Left lung (tissue), 10 donors: Measurements from ENCODE around the gene CYB5R3. TPM values are rescaled to one million over a fixed set of nuclear protein-coding genes. Genes with fewer than 3 reads are reported as not detected.

ENCODE experiments used
- ATAC-seq: fragments of 200-7000 bp; cut with Tn5 transposase; one replicate; pipeline ENCODE4 v1.9.1; 2020; ENCODE audit warnings: moderate library complexity
- DNase-seq, 4 donors: peaks; one replicate each; pipeline ENCODE4 v3.0.0-alpha.2; 2013 to 2020
- H3K27ac ChIP-seq, 2 donors: fragments of 200-600 bp; sonication (generic) in 1 of 2; one replicate each; pipeline versions ENCODE4 v1.5.0 to v1.8.0; 2020 to 2021
- H3K27me3 ChIP-seq, 2 donors: fragments of 200-600 bp; sonication (generic) in 1 of 2; one replicate each; pipeline versions ENCODE4 v1.5.0 to v1.8.0; 2020 to 2021
- H3K36me3 ChIP-seq, 2 donors: fragments of 200-600 bp; sonication (generic) in 1 of 2; one replicate each; pipeline versions ENCODE4 v1.5.0 to v1.8.0; 2020 to 2021
- H3K4me1 ChIP-seq, 2 donors: fragments of 200-600 bp; one replicate each; pipeline ENCODE4 v1.8.0; 2021
- H3K4me3 ChIP-seq, 2 donors: fragments of 200-600 bp; sonication (generic) in 1 of 2; one replicate each; pipeline versions ENCODE4 v1.5.0 to v1.8.0; 2020 to 2021; ENCODE audit warnings: mild to moderate bottlenecking in 1 of 2
- H3K9me3 ChIP-seq, 2 donors: fragments of 200-600 bp; sonication (generic) in 1 of 2; one replicate each; pipeline versions ENCODE4 v1.5.0 to v1.8.0; 2020 to 2021
- intact Hi-C, 2 donors: fragments of 100-400 bp; cut with DNase I; formaldehyde crosslinking; loops; one replicate each; pipeline versions ENCODE4 v1.11.2 to v1.14.2; 2022
- polyA plus RNA-seq, 6 donors: library from polyadenylated mRNA; unstranded; fragments of 120-200 nt; gene quantifications; one replicate each; pipeline ENCODE4 v1.2.1, GENCODE V29; 2013; ENCODE audit not compliant: insufficient read length in 6 of 6
- total RNA-seq, 2 donors: library from RNA; stranded (reverse); fragmentation: NEBNext Ultra II Directional; extraction: Animal tissue kit (Norgen Biotek cat#: 25700); gene quantifications; one replicate each; pipeline ENCODE4 v1.2.1, GENCODE V29; 2021
- TF ChIP-seq, protein P1 (sequence below), 2 donors: fragments of 200-600 bp; sonication (generic) in 1 of 2; IDR thresholded peaks; one replicate each; pipeline versions ENCODE4 v1.5.0 to v1.8.0; 2021; ENCODE audit warnings: antibody characterized with exemption in 2 of 2
- donor health status: DM: no; HTN: yes; CAD: no.
- donor health status: DM: no; HTN: no; CAD: no.

Gene CYB5R3
- total and polyA plus RNA-seq, 8 donors, result 116 to 265 (median 150) TPM

DNA sequence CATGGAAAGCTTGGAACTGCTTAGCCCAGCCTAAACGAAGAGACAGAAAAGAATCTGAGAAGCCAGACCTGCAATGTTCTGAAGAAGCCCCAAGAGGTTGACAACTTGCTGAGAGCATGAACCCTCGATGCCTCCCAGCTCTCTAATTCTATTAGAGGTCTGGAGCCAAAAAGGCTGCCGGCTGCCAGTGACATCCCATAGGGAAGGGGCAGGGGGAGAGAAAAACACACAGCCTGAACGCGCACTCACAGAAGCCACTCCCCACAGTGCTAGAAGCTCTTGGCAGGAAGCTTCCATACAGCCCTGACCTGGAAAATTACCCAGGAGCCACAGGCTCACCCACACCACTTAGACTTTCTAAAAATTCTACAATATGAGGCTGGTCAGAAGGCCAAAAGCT, 52.9 kb downstream of the CYB5R3 start:
- H3K9me3 ChIP-seq, result no peaks in the 10 kb centered on the region
- H3K4me3 ChIP-seq, result no peak overlapping the region
- no peak for DNase-seq
- H3K36me3 ChIP-seq, result peaks cover 0 to 100% of the 10 kb centered on the region in 2 donors
- no peak overlapping the region for H3K27ac ChIP-seq
- intact Hi-C loops, result no loop called here
- TF ChIP-seq, protein P1, sequence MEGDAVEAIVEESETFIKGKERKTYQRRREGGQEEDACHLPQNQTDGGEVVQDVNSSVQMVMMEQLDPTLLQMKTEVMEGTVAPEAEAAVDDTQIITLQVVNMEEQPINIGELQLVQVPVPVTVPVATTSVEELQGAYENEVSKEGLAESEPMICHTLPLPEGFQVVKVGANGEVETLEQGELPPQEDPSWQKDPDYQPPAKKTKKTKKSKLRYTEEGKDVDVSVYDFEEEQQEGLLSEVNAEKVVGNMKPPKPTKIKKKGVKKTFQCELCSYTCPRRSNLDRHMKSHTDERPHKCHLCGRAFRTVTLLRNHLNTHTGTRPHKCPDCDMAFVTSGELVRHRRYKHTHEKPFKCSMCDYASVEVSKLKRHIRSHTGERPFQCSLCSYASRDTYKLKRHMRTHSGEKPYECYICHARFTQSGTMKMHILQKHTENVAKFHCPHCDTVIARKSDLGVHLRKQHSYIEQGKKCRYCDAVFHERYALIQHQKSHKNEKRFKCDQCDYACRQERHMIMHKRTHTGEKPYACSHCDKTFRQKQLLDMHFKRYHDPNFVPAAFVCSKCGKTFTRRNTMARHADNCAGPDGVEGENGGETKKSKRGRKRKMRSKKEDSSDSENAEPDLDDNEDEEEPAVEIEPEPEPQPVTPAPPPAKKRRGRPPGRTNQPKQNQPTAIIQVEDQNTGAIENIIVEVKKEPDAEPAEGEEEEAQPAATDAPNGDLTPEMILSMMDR (IDR thresholded peaks at IDR 0.05), result no peak
- H3K4me1 ChIP-seq, result peaks cover 0 to 7% of the 10 kb centered on the region in 2 donors
- ATAC-seq, result peak; percentile 79
- H3K27me3 ChIP-seq, result no peaks in the 10 kb centered on the region

DNA sequence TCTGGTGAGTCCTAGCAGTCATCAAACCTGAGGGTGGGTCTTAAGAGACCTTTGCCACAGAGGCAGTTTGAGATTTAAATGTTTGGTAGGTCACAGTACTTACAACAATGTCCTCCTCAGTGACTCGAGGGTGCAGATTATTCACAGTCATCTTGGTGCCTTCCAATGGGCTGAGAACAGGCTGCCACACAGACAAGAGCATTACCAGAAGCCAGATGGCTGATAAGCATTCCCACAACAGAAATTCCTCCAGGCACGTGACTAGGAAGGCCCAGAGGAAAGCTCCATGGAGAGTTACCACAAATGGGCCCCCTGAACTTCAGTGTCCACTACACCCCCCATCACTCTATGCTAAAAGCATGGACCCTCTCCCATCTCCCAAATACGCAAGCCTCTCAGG, 53.8 kb downstream of the CYB5R3 start:
- intact Hi-C loops, result no loop called here
- Histone ChIP-seq H3K9me3 (no peaks in the 10 kb centered on the region), H3K27me3 (no peaks in the 10 kb centered on the region), H3K4me3 (no peak overlapping the region), H3K27ac (no peak overlapping the region), H3K36me3 (peaks cover 0 to 100% of the 10 kb centered on the region in 2 donors), H3K4me1 (peaks cover 0 to 7% of the 10 kb centered on the region in 2 donors)
- ATAC-seq (no peak), DNase-seq (no peak)
- TF ChIP-seq, protein P1 (IDR thresholded peaks at IDR 0.05), result no peak

DNA sequence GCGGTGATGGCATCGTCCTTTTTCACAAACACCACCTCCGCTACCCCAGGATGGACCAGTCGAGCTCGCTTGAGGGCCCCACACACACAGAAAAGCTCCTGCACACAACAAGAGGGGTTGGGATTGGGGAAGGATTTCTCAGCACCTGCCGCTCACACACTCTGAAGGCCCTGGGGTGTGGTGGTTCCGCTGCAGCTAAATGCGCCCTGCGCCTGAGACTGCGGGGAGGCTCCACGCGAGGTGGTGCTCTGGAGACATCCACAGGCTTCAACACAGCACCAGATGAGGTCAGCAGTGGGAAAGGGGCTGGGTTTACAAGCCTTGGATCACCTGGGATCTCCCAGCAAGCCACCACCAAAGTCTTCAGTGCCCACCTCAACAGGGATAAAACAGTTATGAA, 57.2 kb downstream of the CYB5R3 start:
- peaks cover 0 to 99% of the 10 kb centered on the region in 2 donors for H3K36me3 ChIP-seq
- intact Hi-C loops, result no loop called here
- no peaks in the 10 kb centered on the region for H3K27me3 ChIP-seq
- H3K4me1 ChIP-seq, result peaks cover 7 to 8% of the 10 kb centered on the region in 2 donors
- ATAC-seq (no peak), DNase-seq (no peak)
- TF ChIP-seq, protein P1 (IDR thresholded peaks at IDR 0.05), result no peak
- no peaks in the 10 kb centered on the region for H3K9me3 ChIP-seq
- H3K27ac ChIP-seq, result no peak overlapping the region
- H3K4me3 ChIP-seq, result no peak overlapping the region

DNA sequence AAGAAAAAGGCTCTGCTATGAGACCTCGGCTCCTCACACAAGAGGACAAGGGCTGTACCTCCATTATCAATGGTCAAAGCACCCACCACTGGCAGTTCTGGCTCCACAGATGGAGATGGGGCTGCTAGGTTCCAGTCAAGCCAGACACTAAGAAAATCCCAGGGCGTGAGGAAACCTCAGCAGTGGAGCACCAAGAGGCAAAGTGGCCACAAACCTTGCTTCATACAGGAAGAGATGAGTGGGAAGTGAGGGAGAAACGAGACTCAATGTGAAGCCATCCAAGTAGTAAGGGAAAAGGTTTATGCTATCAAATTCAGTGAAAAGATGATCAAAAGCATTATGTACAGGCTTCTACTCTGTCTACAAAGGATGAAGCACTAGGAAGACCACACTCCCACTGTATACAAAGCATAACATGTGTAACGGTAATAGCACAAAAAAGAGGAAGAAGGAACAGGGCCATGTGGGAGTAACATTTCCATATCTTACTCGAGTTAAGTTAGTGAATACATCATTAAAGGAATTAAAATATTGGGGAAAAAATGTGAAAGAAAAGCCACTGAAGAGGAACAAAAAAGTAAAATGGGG, 61.5 kb downstream of the CYB5R3 start:
- H3K4me1 ChIP-seq, result peaks cover 0 to 19% of the 10 kb centered on the region in 2 donors
- no peaks in the 10 kb centered on the region for H3K27me3 ChIP-seq
- intact Hi-C loops, result no loop called here
- H3K9me3 ChIP-seq, result no peaks in the 10 kb centered on the region
- H3K27ac ChIP-seq, result peak overlapping the region in 1 of 2 donors; percentile 50
- ATAC-seq (peak; percentile 18), DNase-seq (no peak)
- TF ChIP-seq, protein P1 (IDR thresholded peaks at IDR 0.05), result no peak
- H3K36me3 ChIP-seq, result peaks cover 0 to 99% of the 10 kb centered on the region in 2 donors
- H3K4me3 ChIP-seq, result no peak overlapping the region

DNA sequence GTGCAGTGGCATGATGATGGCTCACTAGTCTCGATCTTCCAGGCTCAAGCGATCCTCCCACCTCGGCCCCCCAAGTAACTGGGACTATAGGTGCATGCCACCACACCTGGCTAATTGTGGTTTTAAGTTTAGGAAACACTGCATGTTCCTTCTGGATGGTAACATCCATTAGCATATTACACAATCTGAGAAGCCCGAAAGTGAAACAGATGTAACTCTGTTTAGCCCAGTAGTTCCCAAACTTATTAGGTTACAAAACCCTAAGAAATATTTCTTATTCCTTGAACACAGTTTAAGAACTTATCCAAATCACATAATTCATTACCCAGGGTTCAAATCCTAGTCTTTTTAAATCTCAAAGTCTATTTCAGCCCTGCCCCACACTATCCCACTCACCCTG, 62.8 kb downstream of the CYB5R3 start:
- Histone ChIP-seq H3K27me3 (no peaks in the 10 kb centered on the region), H3K4me1 (peaks cover 3 to 31% of the 10 kb centered on the region in 2 donors), H3K27ac (no peak overlapping the region), H3K9me3 (no peaks in the 10 kb centered on the region), H3K36me3 (peaks cover 0 to 89% of the 10 kb centered on the region in 2 donors), H3K4me3 (no peak overlapping the region)
- intact Hi-C loops, result no loop called here
- ATAC-seq (no peak), DNase-seq (no peak)
- TF ChIP-seq, protein P1 (IDR thresholded peaks at IDR 0.05), result no peak
